HCT116 (cell line): ENCODE data around the gene PIGM.

Experiments used
- ATF3 ChIP-seq: IDR thresholded peaks from 2 replicates; pipeline ENCODE4 v1.6.1; 2012
- CTCF ChIP-seq, 3 experiments: fragments of 200-600 bp in 1 of 3; sonication (generic) in 1 of 3; IDR thresholded peaks in 2 of 3; conservative IDR thresholded peaks in 1 of 3; 2 replicates each; pipeline ENCODE4 v1.5.1; 2012 to 2017; ENCODE audit warnings: low read depth in 2 of 3, low read length in 2 of 3, antibody characterized with exemption in 1 of 3, borderline replicate concordance in 1 of 3, control low read depth in 1 of 3, mild to moderate bottlenecking in 1 of 3, mixed read lengths in 1 of 3, mixed run types in 1 of 3, moderate library complexity in 1 of 3; ENCODE audit not compliant: insufficient read depth in 1 of 3
- EGR1 ChIP-seq: IDR thresholded peaks from 2 replicates; pipeline ENCODE4 v1.6.1; 2012; ENCODE audit warnings: low read depth
- EZH2 ChIP-seq: fragments of 200-600 bp; sonication (generic); IDR thresholded peaks from 2 replicates; pipeline ENCODE4 v1.6.1; 2017; ENCODE audit warnings: antibody characterized with exemption, mixed run types
- EZH2phosphoT487 ChIP-seq: fragments of 200-600 bp; IDR thresholded peaks from 2 replicates; pipeline ENCODE4 v1.6.1; 2018; ENCODE audit warnings: antibody characterized with exemption, borderline replicate concordance
- FOSL1 ChIP-seq: IDR thresholded peaks from 2 replicates; pipeline ENCODE4 v1.6.1; 2012; ENCODE audit warnings: low read depth
- MAX ChIP-seq: IDR thresholded peaks from 2 replicates; pipeline ENCODE4 v1.6.1; 2012
- POLR2A ChIP-seq: IDR thresholded peaks from 2 replicates; pipeline ENCODE4 v1.7.0; 2011; ENCODE audit warnings: borderline replicate concordance; ENCODE audit not compliant: insufficient read depth, insufficient read length; ENCODE audit errors: extremely low read depth
- POLR2AphosphoS5 ChIP-seq: IDR thresholded peaks from 2 replicates; pipeline ENCODE4 v1.6.1; 2011; ENCODE audit warnings: mild to moderate bottlenecking, low read depth, low read length, moderate library complexity
- RAD21 ChIP-seq: IDR thresholded peaks from 2 replicates; pipeline ENCODE4 v1.6.1; 2012; ENCODE audit warnings: low read depth, mild to moderate bottlenecking
- SIN3A ChIP-seq: IDR thresholded peaks from 2 replicates; pipeline ENCODE4 v1.6.1; 2012; ENCODE audit warnings: low read depth
- YY1 ChIP-seq: IDR thresholded peaks from 2 replicates; pipeline ENCODE4 v1.6.1; 2011; ENCODE audit warnings: low read length, low read depth, moderate library complexity, mild to moderate bottlenecking; ENCODE audit not compliant: insufficient replicate concordance; ENCODE audit errors: extremely low read depth
- ZBTB33 ChIP-seq: IDR thresholded peaks from 2 replicates; pipeline ENCODE4 v1.6.1; 2011; ENCODE audit warnings: mild to moderate bottlenecking, low read length, moderate library complexity; ENCODE audit not compliant: insufficient replicate concordance; ENCODE audit errors: extremely low read depth
- ZFX ChIP-seq: fragments of 450-650 bp; IDR thresholded peaks from 2 replicates; pipeline ENCODE4 v1.6.1; 2017

- TF ChIP-seq CTCF (IDR thresholded peaks at IDR 0.05 in 2 of 3, conservative IDR thresholded peaks at IDR 0.05 in 1 of 3; ENCODE audit: borderline replicate concordance in 1 of 3, insufficient read depth in 1 of 3, low read depth in 2 of 3, low read length in 2 of 3): no peak
- no peak for TF ChIP-seq POLR2A
- no peak for TF ChIP-seq YY1
- TF ChIP-seq EZH2phosphoT487: no peak
- no peak for TF ChIP-seq ATF3
- no peak for TF ChIP-seq POLR2AphosphoS5
- TF ChIP-seq EGR1: no peak
- no peak for TF ChIP-seq EZH2
- TF ChIP-seq SIN3A: no peak
- TF ChIP-seq RAD21: no peak
- no peak for TF ChIP-seq ZFX
- TF ChIP-seq ZBTB33: no peak
- no peak for TF ChIP-seq FOSL1
- TF ChIP-seq MAX: no peak
These were observed 22.7 kb downstream of the PIGM start for GRCh38 chr1:160009081-160009480.
